GM19455 (cell line): ENCODE data around the gene TMED1.

Source experiments
- ATAC-seq: cut with Tn5 transposase; IDR thresholded peaks from one replicate; pipeline ENCODE4 v1.9.1; 2021; ENCODE audit not compliant: unreplicated experiment

The TMED1 gene

GRCh38 chr19:10811391-10812111 is 24.5 kb downstream of the TMED1 start:
- no peak for ATAC-seq

- no peak for ATAC-seq
Observed at GRCh38 chr19:10809651-10810285, 26.2 kb downstream of the TMED1 start.

GRCh38 chr19:10808937-10809649 is 26.9 kb downstream of the TMED1 start:
- ATAC-seq, result no peak

GRCh38 chr19:10805758-10806247 is 30.2 kb downstream of the TMED1 start:
- no peak for ATAC-seq

GRCh38 chr19:10805065-10805757 is 30.8 kb downstream of the TMED1 start:
- no peak for ATAC-seq

- ATAC-seq, result no peak
Observed at GRCh38 chr19:10803252-10803651, 32.8 kb downstream of the TMED1 start.

GRCh38 chr19:10802479-10802878 is 33.5 kb downstream of the TMED1 start:
- ATAC-seq, result no peak

- ATAC-seq, result no peak
Observed at GRCh38 chr19:10800488-10800887, 35.5 kb downstream of the TMED1 start.

- ATAC-seq, result no peak
Observed at GRCh38 chr19:10797541-10798256, 38.3 kb downstream of the TMED1 start.

GRCh38 chr19:10797078-10797477 is 38.9 kb downstream of the TMED1 start:
- ATAC-seq, result no peak

- no peak for ATAC-seq
Observed at GRCh38 chr19:10796653-10797052, 39.4 kb downstream of the TMED1 start.

GRCh38 chr19:10789866-10790265 is 46.1 kb downstream of the TMED1 start:
- no peak for ATAC-seq

- no peak for ATAC-seq
Observed at GRCh38 chr19:10788146-10788545, 47.9 kb downstream of the TMED1 start.

GRCh38 chr19:10784257-10784656 is 51.8 kb downstream of the TMED1 start:
- ATAC-seq, result no peak

GRCh38 chr19:10782795-10783194 is 53.2 kb downstream of the TMED1 start:
- ATAC-seq, result no peak
